Thyroid gland (tissue), 4 donors: Measurements from ENCODE around the gene S100A16.

Source experiments
- CTCF ChIP-seq, 6 experiments: fragments of 200-600 bp in 3 of 6; fragments of 450-650 bp in 3 of 6; sonication (generic) in 3 of 6; IDR thresholded peaks; one replicate each; pipeline ENCODE4 v1.5.1; 2016 to 2019; ENCODE audit warnings: antibody characterized with exemption in 6 of 6, mild to moderate bottlenecking in 2 of 6, inconsistent platforms in 1 of 6, moderate library complexity in 1 of 6
- POLR2A ChIP-seq, 2 donors: fragments of 450-650 bp; IDR thresholded peaks; one replicate each; pipeline ENCODE4 v1.6.1; 2017; ENCODE audit warnings: antibody characterized with exemption in 2 of 2, mild to moderate bottlenecking in 2 of 2, moderate library complexity in 1 of 2

GRCh38 chr1:153614906-153615305 lies 2.0 kb upstream of the S100A16 start:
- no peak for TF ChIP-seq CTCF (IDR thresholded peaks at IDR 0.05)
- TF ChIP-seq POLR2A (IDR thresholded peaks at IDR 0.05): no peak
